Skeletal muscle cell (primary cell): ENCODE measurements around the gene SEMG2.

Source experiments
- DNase-seq: peaks from one replicate; pipeline ENCODE4 v3.0.0-alpha.2; 2010; ENCODE audit warnings: low read depth
- H3K4me3 ChIP-seq: 2 replicates; pipeline ENCODE4 v1.5.1; 2011; ENCODE audit warnings: low read depth, mild to moderate bottlenecking, control low read depth, low read length, moderate library complexity

The SEMG2 gene

DNA sequence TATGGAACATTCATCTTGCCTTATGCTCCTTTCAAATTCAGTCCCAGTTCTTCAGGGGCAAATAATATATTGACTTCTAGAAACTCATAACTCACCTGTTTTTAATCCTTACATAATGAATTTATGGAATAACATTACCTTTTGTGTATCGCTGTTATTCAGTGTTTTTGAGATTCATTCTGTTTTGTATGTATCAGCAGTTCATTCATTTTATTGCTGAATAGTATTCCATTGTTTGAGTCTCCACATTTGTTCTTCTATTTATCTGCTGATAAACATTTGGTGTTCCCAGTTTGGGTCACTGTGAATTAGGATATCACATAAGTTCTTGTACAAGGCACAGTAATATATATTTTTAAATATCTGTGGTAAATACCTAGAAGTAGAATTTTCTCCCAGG, 5.1 kb downstream of the SEMG2 start:
- no peak for DNase-seq
- no peak overlapping the region for H3K4me3 ChIP-seq

DNA sequence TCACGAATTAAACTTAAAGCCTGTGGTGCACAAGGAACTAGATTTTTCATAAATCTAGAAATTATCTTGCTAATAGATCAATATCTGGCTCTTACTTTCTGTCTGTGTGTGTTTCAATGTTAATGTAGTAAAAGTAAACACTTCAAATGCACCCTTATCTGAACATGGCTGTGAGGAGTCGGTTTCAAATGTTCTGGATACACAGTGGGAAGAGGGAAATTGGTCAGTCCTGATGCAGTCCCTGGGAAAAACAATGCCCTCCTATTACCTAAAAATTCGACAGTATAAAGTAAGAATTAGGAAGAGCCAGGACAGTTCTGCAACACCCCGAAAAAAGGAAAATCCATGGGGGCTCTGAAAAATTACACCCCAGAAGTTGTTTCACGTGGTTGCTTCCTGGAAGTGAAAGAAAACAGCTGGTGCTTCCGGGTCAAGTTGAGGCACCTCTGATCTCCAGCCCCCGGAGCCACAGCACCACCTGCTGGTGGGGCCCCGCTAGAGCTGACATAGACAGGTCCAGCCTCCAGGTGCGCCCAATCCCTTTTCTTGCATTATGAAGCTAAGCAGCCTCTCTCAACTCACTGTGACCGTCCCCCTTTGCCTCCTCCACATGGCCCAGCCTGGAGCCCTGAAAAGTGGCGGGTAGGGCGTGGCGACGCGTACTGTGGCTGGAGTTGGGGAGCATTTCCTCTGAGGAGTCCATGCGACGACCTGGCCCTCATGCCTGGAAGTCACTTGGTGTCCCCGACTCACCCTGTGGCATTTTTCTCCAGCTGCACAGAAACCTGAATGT, 8.3 kb downstream of the SEMG2 start:
- no peak for DNase-seq
- H3K4me3 ChIP-seq: no peak overlapping the region

DNA sequence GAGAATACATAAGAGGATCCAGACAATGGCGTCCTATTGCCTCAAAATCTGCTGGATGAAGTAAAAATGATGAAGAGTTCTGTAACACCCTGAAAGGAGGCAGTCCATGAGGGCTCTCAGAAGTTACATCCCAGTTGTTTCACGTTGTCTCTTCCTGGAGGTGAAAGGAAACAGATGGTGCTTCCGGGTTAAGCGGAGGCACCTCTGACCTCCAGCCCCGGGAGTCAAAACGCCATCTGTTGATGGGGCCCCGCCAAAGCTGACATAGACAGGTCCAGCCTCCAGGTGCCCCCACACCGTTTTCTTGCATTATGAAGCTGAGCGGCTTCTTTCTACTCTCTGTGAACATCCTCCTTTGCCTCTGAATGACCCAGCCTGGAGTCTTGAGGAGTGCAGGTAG, 9.5 kb downstream of the SEMG2 start:
- no peak for DNase-seq
- no peak overlapping the region for H3K4me3 ChIP-seq

DNA sequence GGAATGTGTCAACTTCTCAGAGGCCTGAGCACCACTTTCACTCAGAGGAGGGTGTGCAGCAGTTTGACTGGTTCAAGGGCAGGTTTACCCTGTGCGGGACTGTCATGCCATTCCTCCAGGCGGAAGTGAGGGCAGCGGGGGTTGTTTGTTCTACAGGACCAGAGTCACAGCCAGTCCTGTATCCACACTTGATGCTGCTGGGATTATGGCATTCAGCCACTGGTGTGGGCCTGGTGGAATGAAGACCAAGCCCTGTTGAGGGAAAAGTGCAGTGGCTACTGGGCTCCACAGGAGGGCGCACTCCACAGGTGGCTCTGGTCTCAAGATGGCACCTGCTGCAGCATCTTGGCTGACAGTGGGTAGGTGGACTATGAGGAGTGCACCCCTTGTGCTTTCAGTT, 14.8 kb downstream of the SEMG2 start:
- no peak for DNase-seq

DNA sequence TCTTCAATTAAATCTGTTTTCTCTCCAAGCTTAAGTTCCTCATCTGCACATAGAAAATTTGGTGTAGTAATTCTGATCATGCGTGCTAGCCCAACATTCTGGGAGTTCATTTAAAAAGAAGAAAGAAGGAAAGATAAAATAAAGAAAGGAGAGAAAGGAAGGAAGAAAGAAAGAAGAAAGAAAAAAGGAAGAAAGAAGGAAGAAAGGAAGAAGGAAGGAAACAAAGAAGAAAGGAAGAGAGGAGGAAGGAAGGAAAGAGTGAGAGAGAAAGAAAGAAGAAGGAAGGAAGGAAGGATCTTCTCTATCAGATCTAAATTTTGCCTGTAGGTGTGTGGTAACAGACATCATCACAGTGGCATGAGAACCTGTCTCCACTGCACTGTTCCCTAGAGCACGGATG, 17.0 kb downstream of the SEMG2 start:
- DNase-seq: no peak
- H3K4me3 ChIP-seq: no peak overlapping the region

More for the DNA sequence above, 14.8 kb downstream of the SEMG2 start:
- no peak overlapping the region for H3K4me3 ChIP-seq

DNA sequence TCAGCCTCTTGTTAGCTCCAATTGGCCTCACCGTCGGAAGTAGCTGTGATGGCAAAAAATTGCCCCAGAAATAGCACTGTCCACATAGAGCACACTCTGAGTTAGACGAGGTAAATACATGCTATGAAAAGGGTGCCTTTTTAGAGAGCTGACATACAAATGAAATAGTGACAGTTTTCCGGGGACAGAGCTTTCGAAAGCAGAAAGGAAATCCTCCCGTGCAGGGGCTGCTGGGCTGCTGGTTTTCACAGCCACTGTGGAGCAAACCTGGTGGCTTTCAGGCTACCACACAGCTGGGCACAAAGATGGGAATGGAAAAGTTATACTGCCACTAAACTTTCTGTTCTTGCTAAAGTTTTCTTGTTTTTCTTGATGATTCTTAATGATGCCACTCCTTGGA, 24.9 kb downstream of the SEMG2 start:
- no peak for DNase-seq
- H3K4me3 ChIP-seq: no peak overlapping the region

DNA sequence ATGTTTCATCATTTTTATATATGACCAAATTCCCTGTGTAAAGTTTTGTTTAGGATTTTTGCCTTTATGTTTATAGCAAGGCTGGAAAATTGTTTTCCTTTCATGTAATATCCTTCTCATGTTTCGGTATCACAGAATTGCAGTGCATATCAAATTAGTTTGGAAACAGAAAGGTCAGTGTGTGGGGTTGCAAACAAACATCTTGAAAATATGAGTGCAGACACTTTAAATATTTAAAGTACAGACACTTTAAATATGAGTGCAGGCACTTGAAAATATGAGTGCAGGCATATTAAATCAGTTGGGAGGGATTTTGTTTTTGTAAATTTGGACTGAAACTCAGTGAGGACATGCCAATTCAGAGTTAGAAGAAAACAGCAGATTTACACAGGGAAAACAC, 26.7 kb downstream of the SEMG2 start:
- H3K4me3 ChIP-seq: no peak overlapping the region

DNA sequence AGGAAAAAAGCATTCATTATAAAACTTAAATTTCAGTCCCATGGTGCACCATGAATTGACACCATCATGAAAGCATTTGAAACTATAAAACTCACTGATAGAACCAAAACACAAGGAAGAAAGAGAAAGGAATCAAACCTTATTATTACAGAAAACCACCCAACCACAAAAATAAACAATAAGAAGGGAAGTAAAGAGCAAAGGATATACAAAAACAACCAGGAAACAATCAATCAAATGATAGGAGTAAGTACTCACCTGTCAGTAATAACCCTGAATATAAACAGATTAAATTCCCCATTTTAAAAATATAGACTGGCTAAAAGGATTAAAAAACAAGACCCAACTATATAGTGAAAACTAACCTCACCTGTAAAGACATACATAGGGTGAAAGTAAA, 27.4 kb downstream of the SEMG2 start:
- no peak overlapping the region for H3K4me3 ChIP-seq
- no peak for DNase-seq

More for the DNA sequence above, 26.7 kb downstream of the SEMG2 start:
- DNase-seq: no peak

DNA sequence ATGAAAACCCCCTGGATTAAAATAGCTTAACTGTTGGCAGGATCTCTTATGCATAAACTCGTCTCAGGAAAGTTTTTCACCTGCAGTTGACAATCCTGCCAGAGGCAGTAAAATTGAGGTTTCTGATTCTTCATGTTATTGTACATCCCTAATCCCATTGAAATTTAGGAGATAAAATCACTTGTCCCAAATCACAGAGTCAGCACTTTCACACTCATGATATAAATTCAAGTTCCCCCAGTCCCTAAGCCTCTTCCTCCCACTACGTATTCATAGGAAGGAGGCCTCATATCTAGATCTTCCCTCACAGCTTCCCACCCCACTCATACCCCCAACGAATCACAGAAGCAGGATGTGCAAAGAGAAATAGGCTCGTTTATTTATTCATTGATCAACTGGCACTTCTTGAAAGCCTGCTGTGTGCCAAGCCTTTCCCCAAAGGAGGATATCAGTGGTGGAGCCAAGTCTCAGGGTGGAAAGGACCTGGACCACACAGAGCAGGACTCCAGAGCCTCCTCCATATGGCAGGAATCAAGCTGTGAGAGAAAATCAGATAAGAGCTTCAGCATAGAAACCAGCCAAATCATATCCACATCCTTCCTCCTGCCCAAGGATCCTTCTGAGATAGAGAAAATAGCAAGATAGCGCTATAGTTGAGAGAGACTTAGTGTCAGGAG, 30.8 kb downstream of the SEMG2 start:
- no peak for DNase-seq
- H3K4me3 ChIP-seq: no peak overlapping the region

DNA sequence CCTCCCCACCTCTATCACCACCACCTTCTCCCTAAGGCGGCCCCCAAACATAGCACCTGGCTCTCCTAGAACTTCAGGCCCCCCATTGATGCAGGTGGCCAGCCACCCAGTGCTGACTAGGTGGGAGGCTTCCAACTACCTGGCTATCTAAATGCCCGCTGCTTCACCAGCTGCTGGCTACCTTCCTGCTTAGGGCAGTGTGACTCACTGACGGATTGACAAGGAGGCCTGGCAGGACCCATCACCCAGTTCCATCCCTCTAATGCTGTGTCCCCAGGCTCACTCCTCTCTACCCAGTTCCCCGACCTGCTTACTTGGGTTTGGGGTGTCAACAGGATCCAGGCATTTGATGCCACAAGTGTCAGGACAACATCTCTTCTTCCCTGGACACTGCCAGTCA, 32.1 kb downstream of the SEMG2 start:
- no peak overlapping the region for H3K4me3 ChIP-seq
- no peak for DNase-seq

DNA sequence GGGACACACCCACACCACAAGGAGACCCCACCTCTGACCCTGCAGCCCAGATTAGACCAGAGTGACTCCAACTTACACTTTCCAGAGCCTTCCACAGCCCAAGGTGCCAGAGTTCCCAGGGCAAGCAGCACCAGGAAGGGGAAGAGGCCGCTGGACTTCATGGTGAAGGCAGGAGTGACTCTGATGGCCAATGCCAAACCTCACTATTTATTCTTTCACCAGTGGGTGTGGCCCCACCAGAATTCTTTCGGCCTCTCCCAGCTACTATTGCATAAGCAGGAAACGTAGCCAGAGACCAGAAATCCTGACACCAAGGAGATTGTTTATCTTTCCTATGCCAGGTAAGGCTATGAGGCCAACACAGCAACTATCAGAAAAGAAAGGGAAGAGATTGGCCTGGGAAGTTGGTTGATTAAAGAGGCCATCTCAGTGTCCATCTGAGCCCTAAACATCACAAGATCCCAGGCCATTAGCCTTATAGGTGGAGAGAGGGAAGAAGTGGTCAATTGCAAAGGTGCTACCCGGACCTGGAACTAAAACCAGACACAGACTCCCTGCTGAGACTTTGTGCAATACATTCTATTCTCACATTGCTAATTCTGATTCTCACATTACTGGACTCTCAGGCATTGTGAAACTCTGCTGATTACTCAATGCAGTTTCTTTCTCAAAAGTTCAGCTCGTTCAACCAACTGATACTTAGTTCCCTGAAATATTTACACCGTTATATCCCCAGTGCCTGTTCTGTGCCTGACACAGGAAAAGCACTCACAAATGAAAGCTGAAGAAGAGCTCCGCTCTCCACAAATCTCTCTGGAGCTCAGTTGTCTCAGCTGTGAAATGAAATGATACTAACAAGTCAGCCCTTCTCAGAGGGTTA, 33.5 kb downstream of the SEMG2 start, which contains the start of gene SLPI:
TSS of gene SLPI (minus strand) at position 182 of the 880 bp plus-strand sequence. CDS start at position 161, 21 bp downstream.
- peak; percentile 22 for DNase-seq
- H3K4me3 ChIP-seq: no peak within 1 kb of the TSS

DNA sequence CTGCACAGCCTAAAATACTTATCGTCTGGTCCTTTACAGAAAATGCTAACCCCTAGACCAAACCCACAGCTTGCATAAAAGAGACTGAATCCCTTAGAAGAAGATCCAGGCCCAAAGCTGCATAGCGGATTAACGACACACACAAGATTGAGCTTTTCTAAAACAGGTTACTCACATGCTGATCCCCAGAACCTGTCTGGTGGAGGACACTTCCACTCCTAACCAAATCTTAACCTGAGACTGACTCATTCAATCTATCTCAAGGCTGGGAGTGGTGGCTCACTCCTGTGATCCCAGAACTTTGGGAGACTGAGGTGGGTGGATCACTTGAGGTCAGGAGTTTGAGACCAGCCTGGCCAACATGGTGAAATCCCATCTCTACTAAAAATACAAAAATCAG, 36.0 kb downstream of the SEMG2 start:
- no peak overlapping the region for H3K4me3 ChIP-seq
- no peak for DNase-seq

DNA sequence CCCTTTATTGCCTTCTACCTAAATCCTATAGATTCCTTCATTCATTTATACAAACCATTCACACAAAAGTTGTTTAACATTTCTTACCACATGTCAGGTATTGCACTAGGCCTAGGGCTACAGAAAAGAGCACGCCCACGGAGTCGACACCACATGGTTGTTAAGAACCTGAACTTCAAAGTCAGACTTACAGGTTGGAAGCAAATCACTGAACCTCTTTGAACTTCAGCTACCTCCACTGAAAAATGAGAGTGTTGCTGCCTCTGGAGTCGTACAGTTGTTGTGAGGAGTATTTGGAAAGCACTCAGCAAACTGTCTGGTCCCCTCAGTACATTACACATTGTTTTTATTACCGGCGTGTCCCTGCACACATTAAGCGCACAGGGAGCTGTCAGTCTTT, 36.5 kb downstream of the SEMG2 start:
- no peak for DNase-seq
- no peak overlapping the region for H3K4me3 ChIP-seq

DNA sequence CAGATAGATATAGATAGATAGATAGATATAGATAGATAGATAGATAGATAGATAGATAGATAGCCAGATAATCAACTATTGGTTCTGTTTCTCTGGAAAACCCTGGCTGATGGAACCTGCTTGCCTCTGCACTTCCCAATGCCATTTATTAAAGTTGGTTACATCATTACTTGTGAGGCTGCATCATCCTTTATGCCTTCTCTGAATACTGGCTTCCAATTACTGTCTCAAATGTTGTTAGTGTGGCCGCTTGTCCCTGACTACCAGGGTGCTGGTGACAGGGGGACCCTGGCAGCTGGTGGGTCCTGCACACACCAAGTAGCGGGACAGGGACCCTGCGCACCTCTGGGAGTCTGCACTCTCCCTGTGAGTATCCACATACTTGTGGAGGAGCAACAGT, 37.1 kb downstream of the SEMG2 start:
- no peak for DNase-seq
- H3K4me3 ChIP-seq: no peak overlapping the region

DNA sequence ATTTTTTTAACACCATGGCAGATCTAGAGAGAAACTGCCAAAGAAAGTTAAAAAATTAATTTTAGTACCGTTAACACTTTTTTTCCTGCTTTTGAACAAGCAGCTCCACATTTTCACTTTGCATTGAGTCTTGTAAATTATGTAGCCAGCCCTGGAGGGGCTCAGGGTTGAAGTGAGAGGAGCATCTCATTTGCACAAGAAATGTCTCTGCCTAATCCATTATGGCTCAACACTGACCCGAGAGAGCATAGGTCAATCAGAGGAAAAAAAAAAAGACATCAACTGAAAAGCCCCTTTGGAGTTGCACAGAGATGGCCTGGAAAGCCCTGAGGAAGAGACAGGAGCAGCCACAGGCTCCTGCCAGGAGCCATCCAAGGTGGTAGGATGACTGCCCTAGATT, 37.5 kb downstream of the SEMG2 start:
- no peak overlapping the region for H3K4me3 ChIP-seq
- DNase-seq: no peak

DNA sequence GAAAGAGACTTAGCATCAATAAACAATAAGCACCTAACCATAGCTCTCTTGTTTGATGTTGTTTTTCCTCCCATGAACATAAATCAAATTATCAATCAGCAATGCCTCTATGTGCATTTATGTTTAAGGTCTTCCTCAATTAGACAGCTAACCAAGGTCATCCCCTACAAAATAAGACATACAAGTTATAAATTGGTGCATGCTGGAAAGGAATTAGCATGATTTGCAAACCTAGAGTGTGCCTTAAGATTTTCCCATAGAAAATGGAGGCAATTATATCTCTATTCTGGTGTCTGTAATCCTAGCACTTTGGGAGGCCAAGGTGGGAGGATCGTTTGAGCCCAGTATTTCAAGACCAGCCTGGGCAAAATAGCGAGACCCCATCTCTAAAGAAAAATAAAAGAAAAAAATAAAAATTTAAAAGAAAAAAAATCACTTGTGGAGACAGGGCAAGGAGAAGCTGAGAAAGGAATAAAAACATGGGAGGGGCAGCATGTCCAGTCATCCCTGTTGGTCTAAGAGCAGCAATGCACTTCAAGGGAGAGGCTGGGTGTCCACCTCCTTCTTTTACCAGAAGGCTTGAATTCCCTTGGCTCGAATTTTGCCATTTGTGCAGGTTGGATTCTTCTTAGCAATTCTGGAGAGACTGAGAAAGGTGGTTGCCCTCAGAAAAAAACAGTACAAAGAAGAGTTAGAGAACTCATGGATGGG, 42.5 kb downstream of the SEMG2 start:
- H3K4me3 ChIP-seq: no peak overlapping the region
- no peak for DNase-seq

DNA sequence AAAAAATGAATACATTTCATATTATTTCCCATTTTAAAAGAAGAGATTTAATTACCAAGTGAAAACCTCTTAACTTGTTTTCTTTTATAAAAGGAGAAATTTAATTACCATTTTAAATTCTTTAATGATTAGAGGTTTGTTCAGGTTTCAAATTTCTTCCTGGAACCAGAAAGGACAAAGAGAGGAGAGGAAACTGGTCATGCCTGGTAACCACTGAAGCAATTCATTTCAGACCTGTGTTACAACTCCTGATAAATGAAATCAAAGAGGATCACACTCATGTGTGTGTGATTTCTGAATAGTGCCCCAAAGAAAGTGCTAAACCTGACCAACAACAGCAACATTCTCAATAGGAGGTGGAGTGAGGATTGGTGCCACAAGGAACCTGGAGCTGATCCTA, 45.8 kb downstream of the SEMG2 start:
- H3K4me3 ChIP-seq: no peak overlapping the region
- DNase-seq: no peak

DNA sequence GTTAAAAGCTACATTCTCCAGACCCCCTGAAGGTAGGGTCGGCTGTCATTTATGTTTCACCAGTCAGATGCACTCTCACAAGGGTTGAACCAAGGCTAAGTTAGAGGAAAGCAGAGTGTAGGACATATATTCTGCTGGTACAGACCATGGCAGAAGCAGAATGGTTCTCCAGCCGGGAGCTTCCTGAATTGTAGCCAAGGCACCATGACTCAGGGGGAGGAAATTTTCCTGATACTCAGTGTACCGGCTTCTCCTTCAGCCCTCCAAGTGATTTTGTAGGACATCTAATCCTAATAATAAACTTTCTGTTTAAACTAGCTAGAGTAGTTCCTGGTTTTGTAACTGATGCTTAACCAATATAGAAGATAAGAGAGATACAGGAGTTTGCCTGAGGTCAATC, 47.4 kb downstream of the SEMG2 start:
- no peak for DNase-seq
- no peak overlapping the region for H3K4me3 ChIP-seq

DNA sequence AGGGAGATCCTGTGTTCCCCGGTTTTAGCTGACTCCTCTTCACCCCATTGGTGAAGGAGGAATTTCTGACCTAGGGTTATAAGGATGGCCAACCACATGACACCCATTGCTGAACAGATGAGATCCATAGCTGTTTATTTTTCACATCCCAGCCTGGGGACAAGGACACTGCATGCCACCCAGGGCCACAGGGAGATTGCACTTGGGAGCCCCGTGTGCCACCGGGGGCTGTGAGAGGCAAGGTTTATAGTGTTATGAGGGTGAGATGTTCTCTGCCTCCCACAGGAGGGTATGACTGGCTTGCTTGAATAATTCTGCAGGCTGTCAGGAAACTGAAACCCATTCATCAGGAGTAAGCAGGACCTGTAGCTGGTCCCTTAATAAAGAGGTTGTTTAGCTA, 47.9 kb downstream of the SEMG2 start:
- no peak overlapping the region for H3K4me3 ChIP-seq

More for the DNA sequence above, 47.9 kb downstream of the SEMG2 start:
- DNase-seq: no peak
